Sigmoid colon (tissue), 4 donors: ENCODE data around the gene MED22.

ENCODE experiments used
- POLR2AphosphoS5 ChIP-seq, 4 donors: sonication (generic); formaldehyde crosslinking; IDR thresholded peaks; one replicate each; pipeline ENCODE4 v1.6.1; 2017; ENCODE audit warnings: antibody characterized with exemption in 4 of 4
- TF ChIP-seq, protein P1 (sequence below), 4 experiments: fragments of 450-650 bp in 3 of 4; fragments of 200-600 bp in 1 of 4; IDR thresholded peaks; one replicate each; pipeline ENCODE4 v1.5.1; 2016 to 2019; ENCODE audit warnings: antibody characterized with exemption in 4 of 4, mild to moderate bottlenecking in 3 of 4, moderate library complexity in 2 of 4

GRCh38 chr9:133372144-133372543 lies 24.2 kb upstream of the MED22 start:
- TF ChIP-seq, protein P1, sequence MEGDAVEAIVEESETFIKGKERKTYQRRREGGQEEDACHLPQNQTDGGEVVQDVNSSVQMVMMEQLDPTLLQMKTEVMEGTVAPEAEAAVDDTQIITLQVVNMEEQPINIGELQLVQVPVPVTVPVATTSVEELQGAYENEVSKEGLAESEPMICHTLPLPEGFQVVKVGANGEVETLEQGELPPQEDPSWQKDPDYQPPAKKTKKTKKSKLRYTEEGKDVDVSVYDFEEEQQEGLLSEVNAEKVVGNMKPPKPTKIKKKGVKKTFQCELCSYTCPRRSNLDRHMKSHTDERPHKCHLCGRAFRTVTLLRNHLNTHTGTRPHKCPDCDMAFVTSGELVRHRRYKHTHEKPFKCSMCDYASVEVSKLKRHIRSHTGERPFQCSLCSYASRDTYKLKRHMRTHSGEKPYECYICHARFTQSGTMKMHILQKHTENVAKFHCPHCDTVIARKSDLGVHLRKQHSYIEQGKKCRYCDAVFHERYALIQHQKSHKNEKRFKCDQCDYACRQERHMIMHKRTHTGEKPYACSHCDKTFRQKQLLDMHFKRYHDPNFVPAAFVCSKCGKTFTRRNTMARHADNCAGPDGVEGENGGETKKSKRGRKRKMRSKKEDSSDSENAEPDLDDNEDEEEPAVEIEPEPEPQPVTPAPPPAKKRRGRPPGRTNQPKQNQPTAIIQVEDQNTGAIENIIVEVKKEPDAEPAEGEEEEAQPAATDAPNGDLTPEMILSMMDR (IDR thresholded peaks at IDR 0.05): no peak
- TF ChIP-seq POLR2AphosphoS5 (IDR thresholded peaks at IDR 0.05): no peak
